HS-5 (cell line): ENCODE data around the gene ERCC6.

Source experiments
- DNase-seq: peaks from one replicate; pipeline ENCODE4 v3.0.0-alpha.2; 2012; ENCODE audit warnings: low read depth

Gene ERCC6

GRCh38 chr10:49512121-49512809, 26.7 kb downstream of the ERCC6 start:
- DNase-seq = no peak

GRCh38 chr10:49509771-49510303, 29.1 kb downstream of the ERCC6 start:
- no peak for DNase-seq

- no peak for DNase-seq
Observed at GRCh38 chr10:49508654-49509053, 30.3 kb downstream of the ERCC6 start.

GRCh38 chr10:49508249-49508648, 30.7 kb downstream of the ERCC6 start:
- no peak for DNase-seq

- no peak for DNase-seq
Observed at GRCh38 chr10:49505589-49505988, 33.3 kb downstream of the ERCC6 start.

- DNase-seq = no peak
Observed at GRCh38 chr10:49505076-49505475, 33.8 kb downstream of the ERCC6 start.

- no peak for DNase-seq
Observed at GRCh38 chr10:49504528-49504927, 34.4 kb downstream of the ERCC6 start.

GRCh38 chr10:49502358-49502757, 36.6 kb downstream of the ERCC6 start:
- no peak for DNase-seq

GRCh38 chr10:49500412-49500811, 38.5 kb downstream of the ERCC6 start:
- no peak for DNase-seq

GRCh38 chr10:49499305-49499851, 39.5 kb downstream of the ERCC6 start:
- no peak for DNase-seq

GRCh38 chr10:49498425-49498824, 40.5 kb downstream of the ERCC6 start:
- DNase-seq = no peak

GRCh38 chr10:49497358-49497757, 41.6 kb downstream of the ERCC6 start:
- DNase-seq = no peak

- no peak for DNase-seq
Observed at GRCh38 chr10:49488056-49488717, 50.7 kb downstream of the ERCC6 start.

GRCh38 chr10:49486738-49487137, 52.2 kb downstream of the ERCC6 start:
- DNase-seq = no peak

- DNase-seq = no peak
Observed at GRCh38 chr10:49486009-49486408, 52.9 kb downstream of the ERCC6 start.

GRCh38 chr10:49484486-49485235, 54.3 kb downstream of the ERCC6 start:
- DNase-seq = no peak

GRCh38 chr10:49478819-49479218, 60.1 kb downstream of the ERCC6 start:
- no peak for DNase-seq

- DNase-seq = no peak
Observed at GRCh38 chr10:49474901-49475300, 64.0 kb downstream of the ERCC6 start.

GRCh38 chr10:49471532-49471931, 67.4 kb downstream of the ERCC6 start:
- DNase-seq = no peak

- no peak for DNase-seq
Observed at GRCh38 chr10:49465736-49466135, 73.2 kb downstream of the ERCC6 start.
